Ureter (tissue), 1 donor: ENCODE data around the gene ZNF618. TPM values are rescaled to one million over a fixed set of nuclear protein-coding genes. Genes with fewer than 3 reads are reported as not detected.
"Not testable (repeated sequence)": the region's sequence is repeated elsewhere in the genome, so short reads cannot be mapped to it uniquely, and the experiment has no call there.

ENCODE experiments used
- DNase-seq: peaks from one replicate; pipeline ENCODE4 v3.0.0-alpha.2; 2020; ENCODE audit warnings: low spot score
- total RNA-seq: library from RNA; stranded (reverse); gene quantifications from one replicate; pipeline ENCODE4 v1.2.4, GENCODE V29; 2023
- donor health status: DM: yes; HTN: yes; CAD: no.

The ZNF618 gene
- total RNA-seq, 1 donor from 2014 or later, result 16.1 TPM

DNA sequence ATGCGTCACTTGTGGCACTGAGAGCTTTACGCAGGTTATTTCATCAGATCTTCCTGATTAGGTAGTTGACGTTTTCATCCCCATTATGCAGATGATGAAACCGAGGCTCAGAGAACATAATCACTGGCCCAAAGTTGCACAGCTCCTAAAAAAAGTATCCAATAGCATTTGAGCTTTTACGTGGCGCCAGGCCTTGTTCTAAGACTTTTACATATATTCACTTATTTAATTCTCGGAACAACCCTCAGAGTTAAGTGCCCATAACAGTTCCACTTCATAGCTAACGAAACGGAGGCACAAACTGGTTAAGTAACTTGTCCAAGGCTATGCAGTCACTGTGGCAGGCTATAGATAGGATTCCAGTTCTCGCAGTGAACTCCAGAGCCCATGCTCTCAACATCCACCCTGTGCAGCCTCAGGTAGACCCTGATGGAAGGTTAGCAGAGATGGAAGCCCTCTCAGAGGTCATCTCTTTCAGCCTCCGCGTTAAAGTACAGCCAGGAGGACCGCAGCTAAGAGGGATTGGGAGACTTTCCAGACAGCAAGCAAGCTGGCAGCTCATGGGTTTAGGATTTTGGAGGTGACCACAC is 162.7 kb downstream of the ZNF618 start:
- no peak for DNase-seq

DNA sequence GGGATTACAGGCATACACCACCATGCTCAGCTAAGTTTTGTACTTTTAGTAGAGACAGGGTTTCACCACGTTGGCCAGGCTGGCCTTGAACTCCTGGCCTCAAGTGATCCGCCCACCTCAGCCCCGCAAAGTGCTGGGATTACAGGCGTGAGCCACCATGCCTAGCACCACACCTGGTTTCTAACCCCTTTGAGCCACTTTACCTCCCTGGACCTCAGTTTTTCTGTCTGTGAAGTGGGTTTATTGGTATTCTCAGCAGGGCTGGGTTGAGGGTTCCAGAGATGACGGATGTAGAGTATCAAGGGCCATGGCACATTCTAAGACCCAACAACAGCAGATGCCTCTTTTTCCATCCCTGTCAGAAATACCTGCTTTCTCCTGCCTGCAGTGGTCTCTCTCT is 163.4 kb downstream of the ZNF618 start:
- no peak for DNase-seq

DNA sequence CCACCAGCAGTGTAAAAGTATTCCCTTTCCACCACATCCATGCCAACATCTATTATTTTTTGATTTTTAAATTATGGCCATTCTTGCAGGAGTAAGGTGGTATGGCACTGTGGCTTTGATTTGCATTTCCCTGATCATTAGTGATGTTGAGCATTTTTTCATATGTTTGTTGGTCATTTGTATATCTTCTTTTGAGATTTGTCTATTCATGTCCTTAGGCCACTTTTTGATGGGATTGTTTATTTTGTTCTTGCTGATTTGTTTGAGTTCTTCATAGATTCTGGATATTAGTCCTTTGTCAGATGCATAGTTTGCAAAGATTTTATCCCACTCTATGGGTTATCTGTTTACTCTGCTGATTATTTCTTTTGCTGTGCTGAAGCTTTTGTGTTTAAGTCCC is 167.6 kb downstream of the ZNF618 start:
- DNase-seq, result not testable (repeated sequence)

- DNase-seq, result no peak
Measured at GRCh38 chr9:114046237-114046755, 170.2 kb downstream of the ZNF618 start.

- no peak for DNase-seq
Measured at GRCh38 chr9:114046875-114047274, 170.8 kb downstream of the ZNF618 start.

DNA sequence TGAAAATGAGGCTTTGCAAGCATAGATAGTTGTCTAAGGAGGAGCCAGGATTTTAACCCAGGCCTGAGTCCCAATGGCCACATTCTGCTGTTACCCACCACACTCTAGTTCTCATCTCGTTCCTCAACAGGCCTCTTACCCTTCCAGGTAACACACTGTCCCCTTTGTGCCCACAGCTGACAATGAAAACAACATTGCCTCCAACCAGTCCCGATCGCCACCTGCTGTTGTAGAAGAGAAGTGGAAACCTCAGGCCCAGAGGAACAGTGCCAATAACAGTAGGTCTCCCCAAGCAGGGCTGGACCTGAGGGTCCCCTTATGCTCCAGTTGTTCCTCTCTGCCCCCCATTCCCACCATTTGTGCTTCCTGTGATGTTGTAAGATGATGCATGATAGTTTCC is 171.6 kb downstream of the ZNF618 start:
- DNase-seq, result no peak

DNA sequence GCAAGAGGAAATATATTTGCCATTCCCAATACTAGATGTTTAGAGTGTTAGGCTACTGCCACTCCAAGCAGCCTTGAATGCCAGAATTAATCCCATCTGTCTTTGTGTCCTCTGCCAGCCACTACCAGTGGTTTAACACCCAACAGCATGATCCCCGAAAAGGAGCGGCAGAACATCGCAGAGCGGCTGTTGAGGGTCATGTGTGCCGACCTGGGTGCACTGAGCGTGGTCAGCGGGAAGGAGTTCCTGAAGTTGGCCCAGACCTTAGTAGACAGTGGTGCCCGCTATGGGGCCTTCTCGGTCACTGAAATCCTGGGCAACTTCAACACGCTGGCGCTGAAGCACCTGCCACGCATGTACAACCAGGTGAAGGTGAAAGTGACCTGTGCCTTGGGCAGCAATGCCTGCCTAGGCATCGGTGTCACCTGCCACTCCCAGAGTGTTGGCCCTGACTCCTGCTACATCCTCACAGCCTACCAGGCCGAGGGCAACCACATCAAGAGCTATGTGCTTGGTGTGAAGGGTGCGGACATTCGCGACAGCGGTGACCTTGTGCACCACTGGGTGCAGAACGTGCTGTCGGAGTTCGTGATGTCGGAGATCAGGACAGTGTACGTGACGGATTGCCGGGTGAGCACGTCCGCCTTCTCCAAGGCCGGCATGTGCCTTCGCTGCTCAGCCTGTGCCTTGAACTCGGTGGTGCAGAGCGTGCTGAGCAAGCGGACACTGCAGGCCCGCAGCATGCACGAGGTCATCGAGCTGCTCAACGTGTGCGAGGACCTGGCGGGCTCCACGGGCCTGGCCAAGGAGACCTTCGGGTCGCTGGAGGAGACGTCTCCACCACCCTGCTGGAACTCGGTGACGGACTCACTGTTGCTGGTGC is 172.7 kb downstream of the ZNF618 start:
- DNase-seq, result no peak

DNA sequence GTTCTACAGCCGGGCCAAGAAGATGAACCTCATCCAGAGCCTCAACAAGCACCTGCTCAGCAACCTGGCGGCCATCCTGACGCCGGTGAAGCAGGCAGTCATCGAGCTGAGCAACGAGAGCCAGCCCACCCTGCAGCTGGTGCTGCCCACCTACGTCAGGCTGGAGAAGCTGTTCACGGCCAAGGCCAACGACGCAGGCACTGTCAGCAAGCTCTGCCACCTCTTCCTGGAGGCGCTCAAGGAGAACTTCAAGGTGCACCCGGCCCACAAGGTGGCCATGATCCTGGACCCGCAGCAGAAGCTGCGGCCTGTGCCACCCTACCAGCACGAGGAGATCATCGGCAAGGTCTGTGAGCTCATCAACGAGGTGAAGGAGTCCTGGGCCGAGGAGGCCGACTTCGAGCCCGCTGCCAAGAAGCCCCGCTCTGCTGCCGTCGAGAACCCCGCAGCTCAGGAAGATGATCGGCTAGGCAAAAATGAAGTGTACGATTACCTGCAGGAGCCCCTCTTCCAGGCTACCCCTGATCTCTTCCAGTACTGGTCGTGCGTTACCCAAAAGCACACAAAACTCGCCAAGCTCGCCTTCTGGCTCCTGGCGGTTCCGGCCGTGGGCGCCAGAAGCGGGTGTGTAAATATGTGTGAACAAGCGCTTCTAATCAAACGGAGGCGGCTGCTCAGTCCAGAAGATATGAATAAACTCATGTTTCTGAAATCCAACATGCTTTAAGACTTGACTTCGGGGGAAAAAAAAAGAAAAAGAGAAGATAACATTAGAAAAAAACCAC is 173.5 kb downstream of the ZNF618 start:
- DNase-seq, result no peak

- DNase-seq, result no peak
Measured at GRCh38 chr9:114050226-114050568, 174.1 kb downstream of the ZNF618 start.

DNA sequence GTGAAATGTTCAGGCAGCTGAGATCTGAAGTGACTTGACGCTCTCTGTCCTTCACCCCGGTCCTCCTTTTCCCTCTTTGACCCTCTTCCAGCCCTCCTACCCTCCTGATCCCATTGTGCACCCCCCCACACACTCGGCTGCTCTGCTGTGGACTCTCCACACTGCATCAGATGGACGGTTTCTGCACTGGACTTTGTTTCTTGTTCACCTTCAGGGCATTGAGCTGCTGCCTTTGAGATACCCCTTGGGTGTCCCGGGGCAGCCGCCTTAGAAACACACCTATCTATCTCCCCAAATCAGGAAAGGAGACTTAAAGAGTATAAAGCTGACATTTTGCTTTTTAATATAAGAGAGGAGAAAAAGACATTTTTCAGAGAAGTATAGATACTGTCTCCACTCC is 174.5 kb downstream of the ZNF618 start:
- no peak for DNase-seq

DNA sequence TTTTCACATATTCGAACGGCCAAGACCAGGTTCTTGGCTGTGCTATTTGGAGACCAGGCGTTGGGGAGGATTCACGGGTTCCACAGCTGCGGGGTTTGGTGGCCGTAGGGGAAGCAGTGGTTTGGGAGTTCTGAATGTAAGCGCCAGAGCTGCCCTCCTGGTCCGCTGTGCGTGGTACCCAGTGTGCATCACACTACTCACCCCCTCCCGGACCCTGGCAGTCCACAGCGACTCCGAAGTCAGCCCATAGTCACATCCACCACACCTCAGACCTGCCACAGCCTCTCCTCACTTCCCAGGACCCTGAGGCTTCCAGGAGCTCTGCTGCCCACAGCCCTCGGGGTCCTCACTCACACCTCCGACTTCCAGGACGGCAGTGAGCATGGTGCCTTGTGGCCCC is 175.2 kb downstream of the ZNF618 start:
- DNase-seq, result no peak

DNA sequence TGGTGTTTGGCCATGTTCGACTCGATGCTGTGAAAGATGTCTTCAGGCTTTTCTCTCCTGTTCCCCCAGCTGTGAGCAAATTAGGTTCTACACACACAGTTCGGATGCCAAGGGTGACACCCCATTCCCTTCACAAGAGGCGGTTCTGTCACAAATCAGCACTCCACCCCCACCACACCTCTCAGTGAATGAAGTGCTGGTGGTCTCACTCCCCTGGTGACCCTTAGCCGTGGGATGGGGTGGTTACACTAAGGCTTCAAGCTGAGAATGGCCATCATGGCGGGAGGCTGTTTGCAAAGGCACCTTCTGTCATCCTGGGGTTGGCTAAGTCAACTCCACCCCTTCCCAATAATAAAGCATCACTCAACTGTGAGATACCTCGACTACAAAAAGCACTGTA is 175.6 kb downstream of the ZNF618 start:
- no peak for DNase-seq

GRCh38 chr9:114053246-114054005 is 177.3 kb downstream of the ZNF618 start:
- no peak for DNase-seq

GRCh38 chr9:114054191-114054690 is 178.1 kb downstream of the ZNF618 start:
- no peak for DNase-seq

DNA sequence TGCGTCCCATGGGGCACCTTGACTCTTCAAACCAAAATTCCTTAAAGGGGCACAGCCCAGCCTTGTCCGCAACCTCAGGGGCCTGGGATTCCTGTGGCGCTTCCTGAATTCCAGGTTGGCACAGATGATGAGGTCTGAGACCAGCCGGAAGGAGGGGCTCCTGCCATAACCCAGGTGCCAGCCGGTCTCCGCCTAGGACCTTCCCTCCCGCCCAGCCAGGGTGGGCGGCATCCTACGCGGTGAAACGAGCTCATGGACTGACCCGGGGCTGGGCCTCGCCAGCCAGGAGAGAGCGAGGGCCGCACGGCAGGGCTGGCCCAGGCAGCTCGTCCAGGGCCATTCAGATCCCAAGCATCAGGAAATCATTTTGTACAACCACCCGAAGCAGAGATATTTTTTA is 179.0 kb downstream of the ZNF618 start:
- no peak for DNase-seq

- DNase-seq, result no peak
Measured at GRCh38 chr9:114055894-114056293, 179.8 kb downstream of the ZNF618 start.

DNA sequence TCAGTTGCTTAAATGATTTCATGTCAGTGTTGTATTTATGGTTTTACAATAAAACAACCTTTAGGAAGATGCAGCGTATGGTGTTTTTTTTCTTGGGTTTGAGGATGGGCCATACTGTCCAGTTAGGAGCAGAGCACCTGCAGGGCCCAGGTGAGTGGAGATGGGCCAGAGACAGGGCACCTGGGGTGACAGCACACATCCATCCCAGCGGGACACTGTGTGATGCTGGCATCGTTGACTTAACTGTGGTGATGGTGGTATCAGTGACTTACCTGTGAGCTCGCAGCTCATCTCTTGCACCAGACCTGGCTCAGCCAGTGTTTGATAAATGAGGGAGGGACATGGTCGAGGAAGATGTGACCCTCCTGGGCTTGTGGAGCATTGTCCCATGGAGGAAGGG is 180.4 kb downstream of the ZNF618 start:
- DNase-seq, result no peak

GRCh38 chr9:114057161-114057885 is 181.2 kb downstream of the ZNF618 start:
- no peak for DNase-seq

- DNase-seq, result no peak
Measured at GRCh38 chr9:114058688-114059046, 182.6 kb downstream of the ZNF618 start.

GRCh38 chr9:114059047-114059803 is 183.1 kb downstream of the ZNF618 start:
- DNase-seq, result no peak
